ENCODE data around the gene CYREN.

DNA sequence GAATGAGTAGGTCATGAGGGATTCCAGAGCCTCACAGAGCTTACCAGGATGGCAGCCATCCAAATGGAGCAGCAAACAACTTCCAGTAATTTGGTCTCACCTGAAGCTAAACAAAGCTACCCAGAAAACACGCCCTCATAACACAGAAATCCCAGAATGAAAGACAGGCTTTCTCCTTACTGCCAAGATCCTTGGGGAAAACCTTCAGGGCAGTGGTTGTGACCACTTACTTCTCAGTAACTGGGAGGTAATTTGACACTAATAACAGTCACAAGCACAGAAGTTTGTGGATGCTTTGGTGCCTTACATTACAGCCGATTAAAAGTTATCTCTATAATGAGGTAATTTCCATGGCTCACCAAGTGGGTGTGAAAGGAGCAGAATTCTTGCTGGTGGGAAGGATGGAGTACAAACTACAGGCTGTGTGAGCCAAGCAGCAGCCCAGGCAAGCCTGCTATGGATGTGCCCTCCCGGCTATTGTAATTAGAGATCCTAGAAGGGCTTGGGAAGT, 30.4 kb upstream of the CYREN start:
- TF ChIP-seq, protein P1, sequence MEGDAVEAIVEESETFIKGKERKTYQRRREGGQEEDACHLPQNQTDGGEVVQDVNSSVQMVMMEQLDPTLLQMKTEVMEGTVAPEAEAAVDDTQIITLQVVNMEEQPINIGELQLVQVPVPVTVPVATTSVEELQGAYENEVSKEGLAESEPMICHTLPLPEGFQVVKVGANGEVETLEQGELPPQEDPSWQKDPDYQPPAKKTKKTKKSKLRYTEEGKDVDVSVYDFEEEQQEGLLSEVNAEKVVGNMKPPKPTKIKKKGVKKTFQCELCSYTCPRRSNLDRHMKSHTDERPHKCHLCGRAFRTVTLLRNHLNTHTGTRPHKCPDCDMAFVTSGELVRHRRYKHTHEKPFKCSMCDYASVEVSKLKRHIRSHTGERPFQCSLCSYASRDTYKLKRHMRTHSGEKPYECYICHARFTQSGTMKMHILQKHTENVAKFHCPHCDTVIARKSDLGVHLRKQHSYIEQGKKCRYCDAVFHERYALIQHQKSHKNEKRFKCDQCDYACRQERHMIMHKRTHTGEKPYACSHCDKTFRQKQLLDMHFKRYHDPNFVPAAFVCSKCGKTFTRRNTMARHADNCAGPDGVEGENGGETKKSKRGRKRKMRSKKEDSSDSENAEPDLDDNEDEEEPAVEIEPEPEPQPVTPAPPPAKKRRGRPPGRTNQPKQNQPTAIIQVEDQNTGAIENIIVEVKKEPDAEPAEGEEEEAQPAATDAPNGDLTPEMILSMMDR (IDR thresholded peaks at IDR 0.05; ENCODE audit: insufficient read depth, low read length, poor library complexity, severe bottlenecking): no peak
- TF ChIP-seq EZH2phosphoT487 (conservative IDR thresholded peaks at IDR 0.05; ENCODE audit: low read length): no peak
